H1 (cell line): ENCODE data around the gene ORAI3. TPM values are rescaled to one million over a fixed set of nuclear protein-coding genes. Genes with fewer than 3 reads are reported as not detected.

ENCODE experiments used
- CTCF ChIA-PET: fragments of 300-600 bp; sonication (Branson Sonifier 250); formaldehyde crosslinking; loops from one replicate; lab custom pipeline; 2021; ENCODE audit not compliant: partially characterized antibody; lab: Charles Lee
- POLR2A ChIA-PET: fragments of 300-600 bp; sonication (Branson Sonifier 250); formaldehyde crosslinking; loops from one replicate; lab custom pipeline; 2021; ENCODE audit warnings: inconsistent platforms; ENCODE audit not compliant: partially characterized antibody; lab: Charles Lee
- DNase-seq, 2 experiments: peaks; one replicate each; pipeline versions ENCODE4 v3.0.0 to v3.0.0-alpha.2; 2010 to 2022; ENCODE audit warnings: low spot score in 2 of 2, low read depth in 1 of 2, mixed read lengths in 1 of 2
- FAIRE-seq: peaks from 2 replicates; lab custom pipeline; 2011; peaks lifted over from hg19 to GRCh38; lab: Jason Lieb, UNC
- H2AFZ ChIP-seq: 2 replicates; pipeline ENCODE4 v1.8.1; 2012; ENCODE audit warnings: low read length, inconsistent platforms
- H2AK5ac ChIP-seq: 2 replicates; pipeline ENCODE4 v1.6.1; 2013; ENCODE audit warnings: low read depth, low read length
- H2BK120ac ChIP-seq: replicated peaks from 2 replicates; pipeline ENCODE3; 2013; ENCODE audit warnings: low read depth, low read length, inconsistent platforms
- H2BK12ac ChIP-seq: 2 replicates; pipeline ENCODE4 v1.6.1; 2013; ENCODE audit warnings: low read depth, low read length
- H2BK15ac ChIP-seq: 2 replicates; pipeline ENCODE4 v1.6.1; 2013; ENCODE audit warnings: low read length
- H2BK20ac ChIP-seq: 2 replicates; pipeline ENCODE4 v1.6.1; 2013; ENCODE audit warnings: low read length
- H2BK5ac ChIP-seq: 2 replicates; pipeline ENCODE4 v1.6.1; 2013; ENCODE audit warnings: low read depth, low read length
- H3K14ac ChIP-seq: 2 replicates; pipeline ENCODE4 v1.6.1; 2013; ENCODE audit warnings: inconsistent platforms; ENCODE audit not compliant: insufficient read length
- H3K18ac ChIP-seq: 2 replicates; pipeline ENCODE4 v1.6.1; 2013; ENCODE audit warnings: low read length; ENCODE audit errors: extremely low read depth
- H3K23ac ChIP-seq: 2 replicates; pipeline ENCODE4 v1.6.1; 2013; ENCODE audit warnings: inconsistent platforms; ENCODE audit not compliant: insufficient read length
- H3K23me2 ChIP-seq: 2 replicates; pipeline ENCODE4 v1.6.1; 2013; ENCODE audit warnings: low read depth, low read length
- H3K27ac ChIP-seq: 2 replicates; pipeline ENCODE4 v1.6.1; 2011; ENCODE audit warnings: low read depth, low read length, inconsistent platforms
- H3K27me3 ChIP-seq, 4 experiments: replicated peaks in 1 of 4; 1 replicate in 1 of 4; 2 replicates in 3 of 4; pipeline versions ENCODE4 v1.6.1 to v1.8.1; 2011 to 2013; ENCODE audit warnings: low read length in 3 of 4, mild to moderate bottlenecking in 3 of 4, inconsistent platforms in 2 of 4, mixed read lengths in 2 of 4, moderate library complexity in 1 of 4; ENCODE audit not compliant: control insufficient read depth in 3 of 4, insufficient read depth in 3 of 4; ENCODE audit errors: extremely low read depth in 1 of 4
- H3K36me3 ChIP-seq, 4 experiments: 2 replicates each; pipeline versions ENCODE4 v1.6.1 to v1.8.1; 2011 to 2013; ENCODE audit warnings: mild to moderate bottlenecking in 4 of 4, low read length in 3 of 4, moderate library complexity in 2 of 4, control low read depth in 1 of 4, inconsistent platforms in 1 of 4; ENCODE audit not compliant: insufficient read depth in 4 of 4, control insufficient read depth in 2 of 4
- H3K4ac ChIP-seq: replicated peaks from 2 replicates; pipeline ENCODE3; 2013; ENCODE audit warnings: low read length, low read depth, mixed read lengths, inconsistent platforms; ENCODE audit not compliant: insufficient read length
- H3K4me1 ChIP-seq, 4 experiments: replicated peaks in 1 of 4; 1 replicate in 1 of 4; 2 replicates in 3 of 4; pipeline versions ENCODE4 v1.6.1 to v1.8.1; 2011 to 2013; ENCODE audit warnings: low read length in 3 of 4, inconsistent platforms in 2 of 4, mixed read lengths in 1 of 4; ENCODE audit not compliant: insufficient read depth in 4 of 4, control insufficient read depth in 3 of 4
- H3K4me2 ChIP-seq, 2 experiments: 2 replicates each; pipeline versions ENCODE4 v1.6.1 to v1.8.1; 2011 to 2013; ENCODE audit warnings: low read depth in 2 of 2, low read length in 2 of 2, control low read depth in 1 of 2, inconsistent platforms in 1 of 2, mild to moderate bottlenecking in 1 of 2; ENCODE audit not compliant: insufficient read depth in 1 of 2
- H3K4me3 ChIP-seq, 4 experiments: fragments of 200-600, 300-600 bp in 1 of 4; sonication (generic), shearing (Covaris generic), sonication (Bioruptor Twin) in 1 of 4; 2 replicates each; pipeline versions ENCODE4 v1.5.1 to v1.8.1; 2011 to 2016; ENCODE audit warnings: low read length in 4 of 4, low read depth in 3 of 4, control low read depth in 2 of 4, inconsistent platforms in 2 of 4, mild to moderate bottlenecking in 2 of 4, mixed read lengths in 1 of 4, moderate library complexity in 1 of 4; ENCODE audit not compliant: insufficient read depth in 2 of 4; ENCODE audit errors: extremely low read depth in 1 of 4
- H3K56ac ChIP-seq: replicated peaks from 2 replicates; pipeline ENCODE3; 2013; ENCODE audit warnings: low read depth, mild to moderate bottlenecking, mixed read lengths, low read length, inconsistent platforms; ENCODE audit not compliant: insufficient read length
- H3K79me1 ChIP-seq: 2 replicates; pipeline ENCODE4 v1.6.1; 2013; ENCODE audit warnings: low read depth, low read length, control low read depth
- H3K79me2 ChIP-seq, 2 experiments: 2 replicates each; pipeline versions ENCODE4 v1.6.1 to v1.8.1; 2012 to 2013; ENCODE audit warnings: low read length in 2 of 2, mild to moderate bottlenecking in 2 of 2, inconsistent platforms in 1 of 2; ENCODE audit not compliant: insufficient read depth in 2 of 2, control insufficient read depth in 1 of 2
- H3K9ac ChIP-seq, 4 experiments: replicated peaks in 1 of 4; 1 replicate in 1 of 4; 2 replicates in 3 of 4; pipeline versions ENCODE4 v1.6.1 to v1.8.1; 2011 to 2013; ENCODE audit warnings: low read depth in 3 of 4, low read length in 3 of 4, control low read depth in 2 of 4, mild to moderate bottlenecking in 2 of 4, moderate library complexity in 2 of 4, inconsistent platforms in 1 of 4; ENCODE audit errors: extremely low read depth in 1 of 4
- H3K9me3 ChIP-seq, 2 experiments: 2 replicates each; pipeline versions ENCODE4 v1.6.1 to v1.8.1; 2012 to 2013; ENCODE audit warnings: mild to moderate bottlenecking in 2 of 2, moderate library complexity in 2 of 2, control low read depth in 1 of 2, inconsistent platforms in 1 of 2, low read depth in 1 of 2, low read length in 1 of 2, mixed read lengths in 1 of 2; ENCODE audit not compliant: insufficient read depth in 2 of 2
- H4K20me1 ChIP-seq, 2 experiments: replicated peaks in 1 of 2; 2 replicates each; pipeline versions ENCODE3 to v1.8.1; 2011 to 2013; ENCODE audit warnings: inconsistent platforms in 2 of 2, low read length in 2 of 2, mild to moderate bottlenecking in 1 of 2; ENCODE audit not compliant: insufficient read depth in 2 of 2, control insufficient read depth in 1 of 2
- H4K5ac ChIP-seq: 2 replicates; pipeline ENCODE4 v1.6.1; 2013; ENCODE audit warnings: low read length, low read depth, mixed read lengths, inconsistent platforms; ENCODE audit not compliant: insufficient read length
- H4K8ac ChIP-seq: 2 replicates; pipeline ENCODE4 v1.8.0; 2013; ENCODE audit warnings: mild to moderate bottlenecking, moderate library complexity, low read length, inconsistent platforms; ENCODE audit not compliant: insufficient read depth; ENCODE audit errors: extremely low read depth
- H4K91ac ChIP-seq: replicated peaks from 2 replicates; pipeline ENCODE3; 2013; ENCODE audit warnings: low read length, mixed read lengths, inconsistent platforms; ENCODE audit not compliant: insufficient read length
- MAX ChIP-seq: IDR thresholded peaks from 2 replicates; pipeline ENCODE4 v1.6.1; 2012; ENCODE audit warnings: inconsistent platforms
- POLR2AphosphoS5 ChIP-seq: IDR thresholded peaks from 2 replicates; pipeline ENCODE4 v1.6.1; 2011; ENCODE audit warnings: low read depth, low read length
- WGBS, 2 experiments: shearing (Covaris generic) in 1 of 2; methylation state at CpG; one replicate each; pipeline versions ENCODE4 v1.1.6 to v1.1.7; 2013 to 2015; ENCODE audit warnings: low lambda C conversion rate in 2 of 2, mixed read lengths in 2 of 2, inconsistent platforms in 1 of 2, low coverage in 1 of 2, missing lambda C conversion rate in 1 of 2; ENCODE audit not compliant: insufficient replicate concordance in 2 of 2, insufficient coverage in 1 of 2, insufficient read length in 1 of 2; ENCODE audit errors: extremely low coverage in 1 of 2, missing lambda C conversion rate in 1 of 2; 5-methylcytosine and 5-hydroxymethylcytosine counted together
- polyA plus RNA-seq, 7 experiments: library from polyadenylated mRNA; depleted of rRNA in 3 of 7; stranded (reverse) in 5 of 7; unstranded in 2 of 7; fragments of >200 nt in 5 of 7; fragments of 200-250 nt in 2 of 7; gene quantifications; 1 replicate in 5 of 7; 2 replicates in 1 of 7; 4 replicates in 1 of 7; pipeline versions ENCODE4 v1.2.1 to v1.2.3, GENCODE V29; 2011 to 2013; ENCODE audit warnings: missing spikeins in 2 of 7, mixed read lengths in 2 of 7
- total RNA-seq: library from RNA; stranded (reverse); fragmentation: NEBNext Ultra II Directional; extraction: Animal tissue kit (Norgen Biotek cat#: 25700); gene quantifications from 2 replicates; pipeline ENCODE4 v1.2.1, GENCODE V29; 2021

ORAI3 gene
- total and polyA plus RNA-seq, 2 of the 8 experiments (the other 6 are each of a cell fraction or from before 2014, with no cell fraction given) = 8.7 to 24.5 TPM

GRCh38 chr16:30966033-30966619 lies 17.3 kb downstream of the ORAI3 start:
- Histone ChIP-seq H4K8ac (0 out of 2 replicates have a peak overlapping the region, but pooled peaks have one; percentile 25), H3K9ac (no peak overlapping the region), H3K27me3 (no peaks in the 10 kb centered on the region), H3K4me1 (no peaks in the 10 kb centered on the region), H3K79me1 (peaks cover 1% of the 10 kb centered on the region; the same call in 1 of the 2 replicates), H3K14ac (no peak overlapping the region), H2BK20ac (no peak overlapping the region), H4K91ac (no peak overlapping the region), H3K56ac (no peak overlapping the region), H3K27ac (no peak overlapping the region), H2BK120ac (no peak overlapping the region), H2BK15ac (no peak overlapping the region), H3K23ac (no peak overlapping the region), H2BK12ac (no peak overlapping the region), H3K23me2 (no peaks in the 10 kb centered on the region), H2AFZ (no peak overlapping the region), H2AK5ac (no peak overlapping the region), H3K4ac (no peak overlapping the region), H3K36me3 (peaks cover 52 to 86% (median 64%) of the 10 kb centered on the region in 4 experiments), H4K5ac (no peak overlapping the region), H2BK5ac (no peak overlapping the region), H3K9me3 (no peaks in the 10 kb centered on the region; a peak in 1 of 4 replicates), H3K79me2 (no peaks in the 10 kb centered on the region), H4K20me1 (peaks cover under 1 to 15% of the 10 kb centered on the region in 2 experiments), H3K4me3 (no peak overlapping the region), H3K4me2 (no peak overlapping the region), H3K18ac (no peak overlapping the region)
- 95% methylated on average over 19 of the region's 19 CpGs; no CpG with 5 or more reads in 1 of the 2 experiments for WGBS, 2 experiments
- DNase-seq = no peak
- TF ChIP-seq POLR2AphosphoS5 (peak; percentile 48; the same call in 1 of the 2 replicates), MAX (no peak)
- ChIA-PET CTCF (interaction anchor here (1.5 to 3.8 kb wide), 2 partner anchors 11 to 13 kb away, joined by 6 to 26 read pairs; no protein-coding TSS in a partner anchor), POLR2A (interaction anchor here (0.6 to 6.4 kb wide), 9 partner anchors 8 to 522 kb away, joined by 3 to 45 read pairs (median 3); partner anchors contain the start of genes HSD3B7 and SETD1A)
- FAIRE-seq = no peak
